DMS53 treated with DMSO at 0.1 percent for 48 hours (cell line): ENCODE data around the gene IRF6.

ENCODE experiments used
- DNase-seq: peaks from one replicate; lab custom pipeline; 2025; ENCODE audit not compliant: unreplicated experiment; lab: John Stamatoyannopoulos, UW

The IRF6 gene

GRCh38 chr1:209736490-209737117 is 69.3 kb downstream of the IRF6 start:
- DNase-seq: no peak
